Brain microvascular endothelial cell (primary cell): ENCODE results near the gene HSBP1L1.

Experiments used
- DNase-seq: peaks from one replicate; pipeline ENCODE4 v3.0.0-alpha.2; 2020
- H3K27ac ChIP-seq: fragments of 250-450 bp; sonication (Bioruptor Pico); 2 replicates; pipeline ENCODE4 v1.5.1; 2020; ENCODE audit warnings: mild to moderate bottlenecking, moderate library complexity
- H3K27me3 ChIP-seq: fragments of 250-450 bp; sonication (Bioruptor Pico); replicated peaks from 2 replicates; pipeline ENCODE4 v1.5.1; 2020; ENCODE audit warnings: mild to moderate bottlenecking
- H3K36me3 ChIP-seq: fragments of 250-450 bp; sonication (Bioruptor Pico); replicated peaks from 2 replicates; pipeline ENCODE4 v1.5.1; 2020; ENCODE audit warnings: mild to moderate bottlenecking
- H3K4me3 ChIP-seq: 2 replicates; pipeline ENCODE4 v1.5.1; 2011; ENCODE audit warnings: low read depth, mild to moderate bottlenecking, control low read depth, low read length, moderate library complexity
- in situ Hi-C: cut with HindIII; loops from 2 replicates; pipeline ENCODE4 v1.10.0; 2017; ENCODE audit warnings: low sequenced_read_pairs, low pct_ligation_motif_present
- TF ChIP-seq, protein P1 (sequence below): IDR thresholded peaks from 2 replicates; pipeline ENCODE4 v1.5.1; 2011; ENCODE audit warnings: low read depth, mild to moderate bottlenecking, moderate library complexity, low read length, control low read depth, inconsistent platforms; ENCODE audit errors: missing control alignments

HSBP1L1 gene

DNA sequence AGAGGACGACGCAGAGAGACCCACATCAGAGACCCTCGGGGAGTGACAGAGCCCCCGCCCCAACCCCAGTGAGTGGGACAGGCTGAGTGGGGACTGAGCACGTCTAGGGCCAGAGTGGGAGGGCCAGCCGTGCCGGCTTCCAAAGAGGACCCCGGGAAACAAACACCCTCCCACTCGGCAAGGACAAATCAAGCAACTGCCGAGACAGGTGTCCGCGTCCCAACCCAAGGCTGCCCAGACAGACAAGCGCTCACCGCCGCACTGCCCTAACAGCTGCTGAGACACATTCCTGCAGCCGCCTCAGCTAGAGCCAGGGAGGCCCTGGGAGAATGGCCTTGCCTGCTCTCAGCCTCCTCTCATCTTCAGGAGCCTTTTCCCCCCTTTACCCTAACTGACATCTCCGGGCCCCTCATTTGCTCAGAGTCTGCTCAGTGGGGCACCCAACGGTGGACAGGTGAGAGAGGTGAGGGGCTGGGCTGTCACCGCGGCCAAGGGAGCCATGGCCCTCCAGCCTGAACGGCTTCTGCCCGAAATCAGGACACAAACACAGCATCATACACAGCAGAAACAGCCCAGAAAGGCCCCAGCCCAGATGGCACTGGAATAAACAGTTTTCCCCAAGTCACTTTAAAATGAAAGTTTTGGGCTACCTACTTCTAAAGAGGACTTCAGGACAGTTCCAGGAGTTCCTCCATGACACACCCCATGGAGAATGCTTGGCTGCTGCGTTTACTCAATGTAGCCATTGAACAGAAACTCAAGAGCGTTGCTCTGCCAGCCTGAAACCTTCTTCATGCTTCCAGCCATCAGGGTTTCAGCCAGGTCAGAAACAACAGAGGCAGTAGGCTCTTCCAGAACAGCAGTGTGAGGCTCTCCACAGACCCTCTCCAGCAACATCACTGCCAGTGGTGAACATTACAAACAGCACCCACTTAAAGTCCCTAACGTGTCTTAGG lies 36.6 kb upstream of the HSBP1L1 start:
- Histone ChIP-seq H3K4me3 (no peak overlapping the region), H3K27me3 (no peaks in the 10 kb centered on the region), H3K36me3 (peaks cover 8% of the 10 kb centered on the region), H3K27ac (no peak overlapping the region)
- DNase-seq: no peak
- in situ Hi-C loops: no loop called here
- TF ChIP-seq, protein P1, sequence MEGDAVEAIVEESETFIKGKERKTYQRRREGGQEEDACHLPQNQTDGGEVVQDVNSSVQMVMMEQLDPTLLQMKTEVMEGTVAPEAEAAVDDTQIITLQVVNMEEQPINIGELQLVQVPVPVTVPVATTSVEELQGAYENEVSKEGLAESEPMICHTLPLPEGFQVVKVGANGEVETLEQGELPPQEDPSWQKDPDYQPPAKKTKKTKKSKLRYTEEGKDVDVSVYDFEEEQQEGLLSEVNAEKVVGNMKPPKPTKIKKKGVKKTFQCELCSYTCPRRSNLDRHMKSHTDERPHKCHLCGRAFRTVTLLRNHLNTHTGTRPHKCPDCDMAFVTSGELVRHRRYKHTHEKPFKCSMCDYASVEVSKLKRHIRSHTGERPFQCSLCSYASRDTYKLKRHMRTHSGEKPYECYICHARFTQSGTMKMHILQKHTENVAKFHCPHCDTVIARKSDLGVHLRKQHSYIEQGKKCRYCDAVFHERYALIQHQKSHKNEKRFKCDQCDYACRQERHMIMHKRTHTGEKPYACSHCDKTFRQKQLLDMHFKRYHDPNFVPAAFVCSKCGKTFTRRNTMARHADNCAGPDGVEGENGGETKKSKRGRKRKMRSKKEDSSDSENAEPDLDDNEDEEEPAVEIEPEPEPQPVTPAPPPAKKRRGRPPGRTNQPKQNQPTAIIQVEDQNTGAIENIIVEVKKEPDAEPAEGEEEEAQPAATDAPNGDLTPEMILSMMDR: no peak

DNA sequence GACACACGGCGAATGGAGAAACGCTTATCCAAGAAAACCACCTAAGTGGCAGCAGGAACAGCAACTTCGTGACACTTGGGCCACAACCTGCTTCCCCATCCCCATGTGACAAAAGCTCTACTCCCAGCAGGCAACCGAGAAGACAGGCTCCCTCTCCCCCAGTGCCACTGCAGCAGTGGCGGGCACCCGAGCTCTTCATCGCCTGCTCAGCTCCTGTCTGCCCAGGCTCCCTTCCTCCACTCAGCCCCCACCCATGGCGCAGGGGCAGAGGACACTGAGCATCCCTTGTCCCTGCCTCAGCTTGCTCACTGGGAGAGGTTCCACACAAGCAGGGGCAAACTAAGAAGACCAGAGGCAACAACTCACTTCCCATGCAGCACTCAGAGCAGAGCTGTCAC lies 35.9 kb upstream of the HSBP1L1 start:
- in situ Hi-C loops: no loop called here
- no peak overlapping the region for H3K27ac ChIP-seq
- peaks cover 8% of the 10 kb centered on the region for H3K36me3 ChIP-seq
- H3K4me3 ChIP-seq: no peak overlapping the region
- TF ChIP-seq, protein P1: no peak
- DNase-seq: no peak
- no peaks in the 10 kb centered on the region for H3K27me3 ChIP-seq

DNA sequence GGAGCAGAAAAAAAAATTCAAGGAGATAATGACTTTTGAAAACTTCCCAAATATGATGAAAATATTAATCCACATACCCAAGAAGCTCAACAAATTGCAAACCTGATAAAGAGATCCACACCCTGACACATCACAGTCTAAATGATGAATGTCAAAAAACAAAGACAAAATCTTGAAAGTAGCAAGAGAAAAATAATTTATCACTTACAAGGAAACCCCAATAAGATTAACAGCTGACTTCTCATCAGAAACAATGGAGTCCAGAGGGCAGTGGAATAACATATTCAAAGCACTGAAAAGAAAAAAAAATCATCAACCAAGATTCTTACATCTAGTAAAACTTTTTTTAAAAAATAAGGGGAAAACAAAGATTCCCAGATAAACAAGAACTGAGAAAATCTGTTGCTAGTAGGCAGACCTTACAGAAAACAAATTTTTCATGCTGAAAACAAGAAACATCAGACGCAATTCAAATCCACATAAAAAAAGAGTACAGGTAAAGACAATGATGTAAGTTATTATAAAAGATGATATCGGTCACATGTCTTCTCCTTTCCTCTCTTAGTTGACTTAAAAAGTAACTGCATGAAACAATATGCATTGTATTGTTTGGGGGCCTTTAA lies 34.3 kb upstream of the HSBP1L1 start:
- in situ Hi-C loops: no loop called here
- no peak for DNase-seq
- H3K36me3 ChIP-seq: peaks cover 8% of the 10 kb centered on the region
- H3K27ac ChIP-seq: no peak overlapping the region
- TF ChIP-seq, protein P1: no peak
- H3K4me3 ChIP-seq: no peak overlapping the region
- H3K27me3 ChIP-seq: no peaks in the 10 kb centered on the region

DNA sequence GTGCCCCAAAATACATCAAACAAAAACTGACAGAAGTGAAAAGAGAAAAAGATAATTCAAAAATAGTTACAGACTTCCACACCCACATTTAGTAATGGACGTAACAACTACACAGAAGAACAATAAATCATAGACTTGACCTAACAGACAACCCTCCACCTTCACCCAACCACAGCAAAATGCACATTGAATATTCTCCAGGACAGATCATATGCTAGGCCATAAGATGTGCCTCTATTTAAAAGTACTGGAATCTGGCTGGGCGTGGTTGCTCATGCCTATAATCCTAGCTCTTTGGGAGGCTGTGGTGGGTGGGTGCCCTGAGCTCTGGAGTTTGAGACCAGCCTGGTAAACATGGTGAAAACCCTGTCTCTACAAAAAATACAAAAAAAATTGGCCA lies 33.0 kb upstream of the HSBP1L1 start:
- Histone ChIP-seq H3K36me3 (peaks cover 8% of the 10 kb centered on the region), H3K27me3 (no peaks in the 10 kb centered on the region), H3K4me3 (no peak overlapping the region), H3K27ac (no peak overlapping the region)
- no peak for DNase-seq
- TF ChIP-seq, protein P1: no peak
- in situ Hi-C loops: no loop called here

DNA sequence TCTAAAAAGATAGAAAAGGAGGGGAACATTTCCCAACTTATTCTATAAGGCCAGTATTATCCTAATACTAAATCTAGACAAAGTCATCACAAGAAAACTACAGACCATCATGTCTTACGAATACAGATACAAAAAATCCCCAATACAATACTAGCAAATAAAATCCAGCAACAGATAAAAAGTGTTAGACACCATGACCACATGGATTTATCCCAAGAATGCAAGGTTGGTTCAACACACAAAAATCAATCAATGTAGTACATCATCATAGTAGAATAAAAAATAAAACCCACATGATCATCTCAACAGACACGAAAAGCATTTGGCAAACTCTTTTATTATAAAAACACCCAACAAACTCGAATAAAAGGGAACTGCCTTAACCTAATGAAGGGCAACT lies 31.5 kb upstream of the HSBP1L1 start:
- Histone ChIP-seq H3K27ac (no peak overlapping the region), H3K27me3 (no peaks in the 10 kb centered on the region), H3K4me3 (no peak overlapping the region), H3K36me3 (peaks cover 8% of the 10 kb centered on the region)
- TF ChIP-seq, protein P1: no peak
- DNase-seq: no peak
- in situ Hi-C loops: no loop called here
